HFF-Myc (cell line): Measurements from ENCODE around the gene SCAND1.
"Not testable (repeated sequence)": the region's sequence is repeated elsewhere in the genome, so short reads cannot be mapped to it uniquely, and the experiment has no call there.

Source experiments
- DNase-seq: peaks from one replicate; pipeline ENCODE4 v3.0.0-alpha.2; 2011; ENCODE audit warnings: low read depth; ENCODE audit errors: extremely low read depth
- H3K4me3 ChIP-seq: replicated peaks from 2 replicates; pipeline ENCODE4 v1.5.1; 2011; ENCODE audit warnings: low read depth, mild to moderate bottlenecking, control low read depth, low read length
- CTCF ChIP-seq: IDR thresholded peaks from 2 replicates; pipeline ENCODE4 v1.5.1; 2012; ENCODE audit warnings: mild to moderate bottlenecking, low read depth, low read length, control low read depth; ENCODE audit errors: missing control alignments

The SCAND1 gene

DNA sequence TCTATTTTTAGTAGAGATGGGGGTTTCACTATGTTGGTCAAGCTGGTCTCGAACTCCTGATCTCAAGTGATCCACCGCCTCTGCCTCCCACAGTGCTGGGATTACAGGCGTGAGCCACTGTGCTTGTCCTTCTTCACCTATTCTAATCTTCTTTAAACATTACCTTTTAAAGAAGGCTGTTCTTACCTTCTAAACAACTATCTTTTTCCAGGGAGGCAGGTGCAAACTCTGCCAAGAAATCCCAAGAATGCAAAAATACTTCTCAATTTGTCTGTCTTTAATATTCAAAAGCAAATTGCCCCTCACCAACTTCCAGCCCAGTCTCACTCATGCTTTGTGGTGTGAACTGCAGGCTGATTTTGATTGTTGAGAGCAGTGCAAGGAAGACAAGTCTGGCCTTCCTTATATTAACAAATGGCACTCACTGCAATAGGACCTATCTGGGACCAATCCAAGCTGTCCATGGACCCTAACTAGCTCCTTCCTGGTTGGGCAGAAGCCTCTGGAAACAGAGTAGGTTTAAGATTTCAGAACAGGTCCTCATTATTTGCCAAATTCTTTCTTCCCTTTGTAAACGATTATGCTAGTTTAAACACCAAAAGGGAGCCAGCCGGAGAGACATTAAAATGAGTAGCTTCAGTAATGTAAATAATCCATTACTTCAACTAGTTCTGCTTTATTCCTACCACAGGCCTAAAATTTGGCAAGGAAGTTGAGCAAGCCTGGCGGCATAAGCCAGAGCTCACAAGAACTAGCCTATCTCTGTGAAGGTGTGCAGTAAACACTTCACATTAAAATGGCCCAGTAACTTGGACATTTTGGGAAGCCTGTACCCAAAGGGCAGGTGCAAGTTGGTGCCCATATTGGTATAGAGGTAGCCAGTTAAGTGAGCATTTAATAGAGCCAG, 1.6 kb downstream of the SCAND1 start:
- peak overlapping the region; percentile 99 for H3K4me3 ChIP-seq
- no peak for TF ChIP-seq CTCF
- DNase-seq, result no peak

GRCh38 chr20:35952080-35952479, 2.2 kb downstream of the SCAND1 start:
- DNase-seq, result not testable (repeated sequence)
- peak overlapping the region; percentile 99 for H3K4me3 ChIP-seq

DNA sequence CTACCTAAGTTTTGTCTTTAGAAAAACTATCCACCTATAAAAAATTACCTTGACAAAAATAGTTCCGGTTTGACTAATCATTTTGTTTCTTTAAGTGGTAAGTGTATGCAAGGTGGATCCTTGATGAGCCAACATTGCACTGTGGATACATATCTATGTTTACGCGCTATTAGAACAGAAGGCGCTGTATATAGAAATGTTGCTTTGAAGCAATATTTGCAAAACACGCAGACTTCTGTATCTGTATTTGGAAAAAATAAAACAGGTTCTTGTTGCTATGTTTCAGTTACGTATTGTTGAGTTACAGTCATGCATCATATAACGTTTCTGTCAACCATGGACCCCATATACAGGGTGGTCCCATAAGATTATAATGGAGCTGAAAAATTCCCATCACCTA, 4.2 kb downstream of the SCAND1 start:
- DNase-seq, result no peak
- H3K4me3 ChIP-seq, result no peak overlapping the region
- no peak for TF ChIP-seq CTCF

DNA sequence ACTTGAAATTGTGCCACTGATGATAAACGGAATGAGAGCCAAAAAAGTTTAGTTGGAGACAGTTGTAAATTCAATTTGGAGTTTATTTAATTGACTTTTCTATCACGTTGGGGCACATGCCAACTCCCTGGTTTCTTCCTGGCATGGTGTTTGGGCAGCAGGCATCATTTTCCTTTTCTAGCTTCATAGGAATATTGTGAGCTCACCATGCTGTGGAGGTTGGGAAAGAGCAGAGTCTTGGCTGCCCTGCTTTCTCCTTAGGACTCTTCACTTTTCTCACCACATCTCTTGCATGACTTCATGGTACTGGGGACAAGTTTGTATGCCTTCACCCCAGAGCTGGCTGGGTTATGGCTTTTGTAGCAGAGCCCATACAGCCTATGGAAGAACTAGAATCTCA, 6.4 kb downstream of the SCAND1 start:
- no peak overlapping the region for H3K4me3 ChIP-seq
- no peak for DNase-seq
- no peak for TF ChIP-seq CTCF

DNA sequence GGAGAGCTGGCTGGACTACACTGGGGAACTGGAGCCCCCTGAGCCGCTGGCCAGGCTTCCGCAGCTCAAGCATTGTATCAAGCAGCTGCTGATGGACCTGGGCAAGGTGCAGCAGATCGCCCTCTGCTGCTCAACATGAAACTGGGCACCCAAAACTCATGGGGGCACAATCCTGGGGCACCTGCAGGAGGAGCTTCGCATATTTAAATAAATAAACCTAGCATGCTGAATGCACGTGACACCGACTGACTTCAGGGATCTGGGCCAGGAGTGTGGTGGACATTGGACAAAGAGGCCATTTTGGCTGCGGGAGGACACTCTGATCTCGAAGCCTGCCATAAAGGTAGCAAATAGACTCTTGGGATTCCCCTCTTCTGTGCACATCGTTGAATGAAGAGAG, 6.8 kb downstream of the SCAND1 start:
- H3K4me3 ChIP-seq, result no peak overlapping the region
- no peak for DNase-seq
- TF ChIP-seq CTCF, result peak; percentile 49

DNA sequence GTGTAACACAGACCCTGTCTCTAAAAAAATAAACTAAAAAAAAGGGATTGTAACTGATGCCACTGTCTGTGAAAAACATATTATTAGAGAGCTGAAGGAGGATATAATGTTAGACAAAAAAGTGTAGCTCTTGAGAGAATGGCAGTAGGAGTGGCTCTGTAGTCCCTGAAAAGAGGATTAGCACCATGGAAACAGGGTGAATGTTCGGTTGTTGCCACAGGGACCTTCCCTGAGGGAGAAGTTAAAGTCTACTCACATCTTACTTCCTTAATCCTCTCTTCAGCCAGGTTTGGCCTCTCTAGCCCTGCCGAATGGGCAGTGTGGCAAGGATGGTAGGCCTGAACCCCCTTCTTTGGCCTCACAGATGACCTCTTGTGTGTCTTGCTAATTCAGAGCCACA, 12.1 kb downstream of the SCAND1 start:
- H3K4me3 ChIP-seq, result no peak overlapping the region
- no peak for DNase-seq
- no peak for TF ChIP-seq CTCF

- no peak for DNase-seq
- no peak for TF ChIP-seq CTCF
- H3K4me3 ChIP-seq, result no peak overlapping the region
Measured at GRCh38 chr20:35941620-35942019, 12.7 kb downstream of the SCAND1 start.
